Hematopoietic multipotent progenitor cell treated with erythropoietin and hydrocortisone succinate and interleukin-3 and kit ligand, for 15 days (in vitro differentiated cells): ENCODE measurements around the gene STK32B.

Experiments
- DNase-seq: peaks from one replicate; pipeline ENCODE4 v3.0.0-alpha.2; 2015; ENCODE audit warnings: low spot score

The STK32B gene

DNA sequence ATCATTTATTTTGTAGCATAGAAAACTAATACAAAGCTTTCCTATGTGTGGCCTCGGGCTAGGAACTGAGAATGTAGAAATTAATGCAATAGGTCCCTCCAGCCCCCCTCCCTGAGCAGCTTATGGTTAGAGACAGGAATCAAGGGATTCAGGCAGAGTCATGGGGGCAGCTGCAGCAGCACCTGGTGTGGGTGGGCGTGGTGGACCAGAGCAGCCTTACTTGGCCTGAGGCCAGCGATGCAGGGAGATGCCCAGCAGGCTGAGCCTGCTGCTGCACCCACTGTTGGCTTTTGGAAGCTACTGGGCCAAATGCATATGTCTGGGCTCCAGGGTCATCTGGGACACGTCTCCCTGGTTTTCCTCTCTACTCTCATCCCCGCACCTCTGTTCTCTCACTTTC, 74.0 kb downstream of the STK32B start:
- DNase-seq, result peak; percentile 8

DNA sequence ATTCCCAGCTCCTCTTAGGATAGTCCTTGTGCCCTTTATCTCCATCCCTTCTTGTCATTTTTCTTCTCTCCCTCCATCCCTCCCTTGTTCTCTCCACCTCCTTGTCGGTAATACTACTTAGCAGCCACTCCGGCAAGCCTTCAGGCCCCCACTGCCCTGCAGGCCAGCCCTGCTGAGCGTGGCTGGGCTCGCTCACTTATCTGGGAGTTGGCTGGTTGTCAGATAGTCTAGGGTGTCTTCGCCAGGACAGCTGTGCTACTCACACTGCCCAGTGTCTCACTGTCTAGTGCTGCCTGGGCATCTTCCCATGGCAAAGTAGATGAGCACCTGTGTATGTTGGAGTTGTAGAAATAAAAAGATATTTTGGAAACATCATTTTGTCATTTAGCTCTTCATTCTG, 75.0 kb downstream of the STK32B start:
- no peak for DNase-seq

DNA sequence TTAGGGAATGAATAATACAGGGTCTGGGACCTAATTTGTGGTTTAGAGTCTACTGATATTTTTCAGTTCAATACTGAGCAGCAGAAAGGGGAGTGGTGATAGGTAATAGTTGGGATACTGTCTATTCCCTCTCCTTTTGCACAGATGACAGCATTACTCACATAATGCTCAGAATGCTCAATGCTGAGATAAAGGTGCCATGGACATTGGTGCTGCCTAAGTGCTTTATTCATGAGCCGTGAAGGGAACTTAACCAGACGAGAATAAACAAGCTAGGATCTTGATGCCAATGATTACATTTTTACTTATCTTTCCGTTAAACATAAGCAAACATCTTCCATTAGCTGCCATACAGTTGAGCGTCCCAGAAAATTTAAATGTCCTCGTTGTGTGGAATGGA, 75.6 kb downstream of the STK32B start:
- DNase-seq, result no peak

DNA sequence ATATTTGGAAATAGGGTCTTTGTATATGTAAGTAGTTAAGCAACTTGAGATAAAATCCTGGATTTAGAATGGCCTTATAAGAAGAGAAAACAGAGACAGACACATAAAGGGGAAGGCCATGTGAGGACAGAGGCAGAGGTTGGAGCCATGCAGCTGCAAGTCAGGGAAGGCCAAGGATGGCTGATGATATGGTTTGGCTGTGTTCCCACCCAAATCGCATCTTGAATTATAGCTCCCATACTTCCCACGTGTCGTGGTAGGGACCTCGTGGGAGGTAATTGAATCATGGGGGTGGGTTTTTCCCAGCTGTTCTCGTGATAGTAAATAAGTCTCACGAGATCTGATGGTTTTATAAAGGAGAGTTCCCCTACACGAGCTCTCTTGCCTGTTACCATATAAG, 76.3 kb downstream of the STK32B start:
- no peak for DNase-seq

DNA sequence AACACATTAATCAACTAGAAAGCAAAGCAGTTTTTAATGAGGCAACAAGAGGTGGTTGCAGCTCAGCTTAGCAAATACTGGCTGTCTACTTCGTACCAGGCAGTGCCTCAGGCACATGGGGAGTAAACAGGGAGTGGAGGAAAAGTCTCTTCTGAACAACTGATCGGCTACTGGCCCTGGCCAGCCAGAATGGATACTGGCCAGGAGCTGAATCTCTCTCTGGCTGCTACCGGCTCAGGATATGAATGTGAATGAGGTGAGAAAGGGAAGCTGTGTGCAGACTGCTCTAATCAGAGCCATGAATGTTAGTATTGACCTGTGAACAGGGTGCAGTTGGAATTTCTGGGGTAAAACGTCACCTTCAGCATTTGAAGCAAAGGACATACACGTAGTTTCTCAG, 77.3 kb downstream of the STK32B start:
- no peak for DNase-seq

DNA sequence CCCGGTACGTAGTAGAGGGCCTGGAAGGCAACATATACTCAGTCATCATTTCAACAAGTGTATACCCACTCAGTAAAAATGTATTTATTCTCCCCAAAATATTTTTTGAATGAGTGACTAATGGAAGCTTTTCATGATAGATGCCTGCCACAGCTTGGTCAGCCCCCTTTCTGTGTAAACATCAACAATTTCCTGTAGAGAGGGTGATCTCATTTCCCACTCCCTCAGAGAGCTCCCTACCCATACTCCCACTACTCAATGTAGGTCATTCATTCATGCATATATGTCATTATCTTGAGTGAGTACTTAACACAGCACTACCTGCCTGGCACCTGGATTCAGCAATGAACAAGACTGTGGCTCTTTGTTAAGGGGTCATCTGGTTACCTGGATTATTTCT, 81.9 kb downstream of the STK32B start:
- DNase-seq, result no peak

DNA sequence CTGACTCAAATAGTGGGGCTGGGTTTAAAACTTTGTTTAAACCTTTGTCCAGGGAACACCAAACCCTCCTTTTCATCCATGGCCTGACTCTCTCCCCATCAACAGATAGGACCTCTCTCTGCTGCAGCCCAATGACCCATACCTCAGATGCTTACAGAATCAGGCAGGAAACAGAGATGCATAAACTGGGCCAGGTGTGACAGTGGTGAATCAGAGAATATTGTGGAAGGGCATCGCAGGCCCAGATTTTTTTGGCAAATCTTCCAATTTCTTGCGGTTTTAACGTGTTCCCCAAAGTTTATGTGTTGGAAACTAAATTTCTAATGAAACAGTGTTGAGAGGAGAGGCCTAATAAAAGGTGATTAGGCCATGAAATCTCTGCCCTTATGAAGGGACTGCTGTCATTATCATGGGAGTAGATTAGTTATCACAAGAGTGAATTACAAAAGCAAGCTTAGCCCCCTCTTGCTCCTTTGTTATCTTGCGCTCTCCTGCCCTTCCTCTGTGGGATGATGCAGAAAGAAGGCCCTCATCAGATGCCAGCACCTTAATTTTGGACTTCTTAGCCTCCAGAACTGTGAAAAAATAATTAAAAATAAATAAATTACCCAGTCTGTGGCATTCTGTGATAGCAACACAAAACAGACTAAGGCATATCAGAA, 82.8 kb downstream of the STK32B start:
- no peak for DNase-seq

DNA sequence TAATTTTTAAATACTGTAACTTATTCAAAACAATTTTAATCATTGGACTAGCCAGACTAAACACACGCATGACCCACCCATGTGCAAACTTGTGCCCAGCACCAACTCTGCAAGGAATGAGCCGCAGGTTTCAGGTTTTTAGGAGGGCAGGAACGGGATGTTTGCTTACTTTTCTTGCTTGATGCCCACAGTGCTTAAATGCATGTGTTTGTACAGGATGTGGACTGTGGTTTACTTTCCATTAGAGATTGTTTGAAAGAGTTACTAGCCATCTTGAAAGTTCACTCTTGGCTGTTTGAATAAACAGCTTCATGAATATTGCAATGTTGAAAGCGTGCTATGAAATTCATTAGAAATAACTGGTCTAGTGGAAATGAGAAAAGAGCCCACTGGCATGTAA, 83.3 kb downstream of the STK32B start:
- DNase-seq, result no peak

DNA sequence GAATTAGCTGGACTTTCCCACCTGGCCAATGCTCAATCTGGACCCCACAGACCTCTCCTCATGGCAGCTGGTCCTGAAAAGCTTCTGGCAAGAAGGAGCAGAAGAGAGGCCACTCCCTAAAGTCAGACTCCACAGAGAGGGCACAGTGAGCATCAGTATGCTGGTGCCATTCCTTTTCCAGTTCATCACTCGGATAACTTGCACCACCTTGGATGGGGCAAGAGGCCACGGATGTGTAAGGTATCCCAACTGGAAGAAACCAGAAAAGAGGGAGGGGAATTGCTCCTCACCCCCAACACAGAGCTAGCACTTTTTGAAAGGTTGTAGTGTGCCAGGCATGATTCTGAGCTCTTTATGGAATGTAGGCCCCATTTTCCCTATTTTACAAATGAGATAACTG, 85.9 kb downstream of the STK32B start:
- no peak for DNase-seq

DNA sequence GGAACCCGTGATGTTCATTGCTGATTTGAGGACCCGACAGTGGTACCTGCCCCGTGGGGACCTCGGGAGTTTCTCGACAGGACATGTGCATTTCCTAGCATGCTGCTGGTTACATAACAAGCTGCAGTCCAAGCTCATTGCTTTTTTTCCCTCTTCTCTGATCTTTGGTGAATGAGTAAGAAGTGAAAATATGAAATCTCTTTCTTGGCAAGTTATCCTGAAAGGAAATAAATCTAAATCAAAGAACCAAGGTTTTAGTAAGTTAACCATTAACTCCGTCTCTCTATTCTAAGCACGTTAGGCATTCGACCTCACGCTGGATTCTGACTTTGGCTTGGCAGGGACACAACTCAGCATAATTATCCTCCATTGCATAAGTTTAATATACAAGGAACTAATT, 86.6 kb downstream of the STK32B start:
- no peak for DNase-seq

DNA sequence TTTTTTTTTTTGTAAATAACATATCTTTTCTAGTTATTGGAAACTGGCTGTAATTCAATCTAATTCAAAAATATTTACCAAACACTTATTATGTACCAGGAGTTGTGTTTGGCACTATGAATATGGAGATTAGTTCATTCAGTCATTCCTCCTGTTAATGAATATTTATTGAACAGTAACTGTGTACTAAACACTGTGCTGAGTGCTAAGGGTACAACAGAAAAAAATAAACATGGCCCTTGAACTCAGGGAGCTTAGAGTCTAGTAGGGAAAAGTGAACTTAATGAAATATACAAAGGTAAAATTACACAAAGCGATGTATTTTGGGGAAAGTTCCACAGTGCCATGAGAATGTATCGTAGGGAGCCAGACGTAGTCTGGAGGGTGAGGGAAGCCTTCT, 87.1 kb downstream of the STK32B start:
- DNase-seq, result no peak

DNA sequence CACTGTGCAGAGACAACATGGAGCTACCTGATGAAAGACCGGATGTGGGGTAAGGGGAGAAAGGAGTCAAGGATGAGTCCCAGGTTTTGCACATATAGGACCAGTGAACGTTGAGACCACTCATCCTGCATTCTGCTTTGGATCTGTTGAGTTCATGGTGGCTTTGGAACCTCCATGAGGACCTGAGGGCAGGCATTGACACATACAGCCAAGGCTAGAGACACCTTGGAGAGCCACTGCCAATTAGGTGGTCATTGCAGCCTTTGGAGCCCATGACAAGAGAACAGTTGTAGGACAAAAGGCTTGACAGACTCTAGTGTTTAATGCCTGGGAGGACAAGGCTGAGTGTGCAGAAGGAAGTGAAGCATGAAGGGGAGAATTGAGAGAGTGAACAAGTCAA, 87.9 kb downstream of the STK32B start:
- DNase-seq, result no peak

DNA sequence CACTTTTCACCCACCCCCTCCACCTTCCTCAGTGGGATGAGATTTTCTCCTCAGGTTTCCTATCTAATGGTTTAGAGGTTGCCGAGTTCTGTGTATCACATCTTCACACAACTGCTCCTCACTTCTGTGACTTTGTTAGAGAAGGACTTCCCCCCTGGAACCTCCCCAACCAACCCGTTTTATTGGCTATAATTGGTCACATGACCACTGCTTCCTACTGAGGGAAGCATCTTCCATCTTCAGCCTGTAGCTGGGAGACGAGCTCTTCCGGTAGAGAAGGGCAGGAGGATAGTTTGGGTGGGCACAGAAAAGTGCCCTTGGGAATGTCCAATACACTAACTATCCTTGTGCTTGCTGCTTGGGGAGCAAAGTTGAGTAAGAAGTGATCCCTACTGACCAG, 90.5 kb downstream of the STK32B start:
- DNase-seq, result no peak

DNA sequence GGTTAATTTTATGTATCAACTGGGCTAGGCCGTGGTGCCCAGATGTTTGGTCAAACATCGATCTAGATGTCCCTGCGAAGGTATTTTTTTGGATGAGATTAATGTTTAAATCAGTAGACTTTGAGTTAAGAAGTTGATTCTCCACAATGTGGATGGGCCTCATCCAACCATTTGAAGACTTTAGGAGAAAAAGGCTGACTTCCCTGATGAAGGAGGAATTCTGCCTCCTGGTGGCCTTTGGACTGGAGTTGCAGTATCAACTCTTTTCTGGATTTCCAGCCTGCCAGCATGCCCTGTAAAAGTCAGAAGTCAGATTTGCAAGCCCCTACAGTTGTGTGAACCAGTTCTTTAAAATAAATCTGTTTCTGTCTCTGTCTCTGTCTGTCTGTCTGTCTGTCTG, 91.4 kb downstream of the STK32B start:
- DNase-seq, result peak; percentile 16

DNA sequence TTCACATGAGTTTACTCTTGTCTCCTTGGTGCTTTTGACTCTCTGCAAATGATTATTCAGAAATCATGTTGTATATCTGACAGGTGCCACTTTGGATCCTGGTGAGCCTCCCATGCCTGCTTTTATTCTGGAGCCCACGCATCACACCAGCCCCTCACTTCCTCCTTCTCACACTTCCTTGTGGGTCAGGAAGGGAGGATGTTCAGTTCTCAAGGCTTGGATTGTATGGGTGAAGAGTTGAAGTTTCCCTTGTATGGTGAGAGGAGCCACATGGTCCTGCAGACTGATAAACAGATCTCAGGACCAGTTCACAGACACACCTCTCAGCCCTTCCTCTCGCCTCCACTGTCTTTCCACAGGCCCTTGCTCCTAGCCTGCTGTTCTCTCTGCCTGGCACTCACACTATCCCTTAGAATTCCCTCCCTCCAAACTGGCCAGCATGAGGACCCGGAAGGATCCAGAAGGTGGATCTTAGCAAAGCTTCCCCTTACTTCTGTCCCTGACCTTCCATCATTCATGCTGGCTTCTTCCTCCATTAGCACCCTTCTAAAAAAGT, 92.1 kb downstream of the STK32B start:
- no peak for DNase-seq

DNA sequence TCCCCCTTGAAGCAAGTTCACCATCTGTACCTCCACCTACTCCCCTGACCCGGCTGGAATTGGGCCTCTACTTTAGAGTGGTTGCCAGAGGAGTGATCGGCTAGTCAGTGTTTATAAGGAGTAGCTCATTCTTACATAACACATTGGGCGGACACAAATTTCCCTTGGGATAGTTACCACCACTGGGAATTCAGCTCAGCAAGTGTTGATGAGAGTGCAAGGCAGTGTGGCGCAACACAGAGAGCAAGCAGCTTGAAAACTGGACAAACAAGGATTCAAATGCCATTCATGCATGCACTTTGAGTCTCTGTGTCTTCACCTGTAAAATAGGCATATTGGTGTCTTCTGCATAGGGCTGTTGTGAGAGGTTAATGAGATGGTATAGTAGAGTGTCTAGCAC, 92.7 kb downstream of the STK32B start:
- DNase-seq, result no peak

DNA sequence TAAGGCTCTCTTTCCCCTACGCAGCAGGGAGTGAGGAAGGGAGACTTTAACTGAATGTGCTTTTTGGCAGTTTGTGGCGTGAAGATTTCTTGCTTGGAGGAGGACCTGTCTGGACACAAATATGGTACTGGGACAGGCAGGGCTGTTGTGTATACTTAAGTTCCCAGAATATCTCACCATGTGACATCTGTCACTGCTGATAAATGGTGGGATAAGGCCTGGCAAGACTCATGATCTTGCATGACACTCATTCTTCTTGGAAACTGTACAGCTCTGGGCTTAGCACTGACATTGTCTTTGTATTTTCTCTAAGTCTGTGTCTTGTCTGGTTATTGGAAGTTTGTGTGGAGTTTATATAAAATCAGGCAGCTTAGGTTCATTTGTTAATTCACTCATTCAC, 93.1 kb downstream of the STK32B start:
- peak; percentile 53 for DNase-seq

DNA sequence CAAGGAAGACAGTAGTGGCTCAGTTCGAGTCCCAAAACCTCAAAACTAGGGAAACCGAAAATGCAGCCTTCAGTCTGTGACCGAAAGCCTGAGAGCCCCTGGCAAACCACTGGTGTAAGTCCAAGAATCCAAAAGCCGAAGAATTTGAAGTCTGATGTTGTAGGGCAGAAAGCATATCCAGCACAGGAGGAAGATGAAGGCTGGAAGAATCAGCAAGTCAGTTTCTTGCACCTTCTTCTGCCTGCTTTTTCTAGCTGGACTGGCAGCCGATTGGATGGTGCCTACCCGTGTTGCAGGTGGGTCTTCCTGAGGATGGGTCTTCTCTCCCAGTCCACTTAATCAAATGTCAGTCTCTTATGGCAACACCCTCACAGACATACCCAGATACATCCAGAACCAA, 95.0 kb downstream of the STK32B start:
- DNase-seq, result no peak

DNA sequence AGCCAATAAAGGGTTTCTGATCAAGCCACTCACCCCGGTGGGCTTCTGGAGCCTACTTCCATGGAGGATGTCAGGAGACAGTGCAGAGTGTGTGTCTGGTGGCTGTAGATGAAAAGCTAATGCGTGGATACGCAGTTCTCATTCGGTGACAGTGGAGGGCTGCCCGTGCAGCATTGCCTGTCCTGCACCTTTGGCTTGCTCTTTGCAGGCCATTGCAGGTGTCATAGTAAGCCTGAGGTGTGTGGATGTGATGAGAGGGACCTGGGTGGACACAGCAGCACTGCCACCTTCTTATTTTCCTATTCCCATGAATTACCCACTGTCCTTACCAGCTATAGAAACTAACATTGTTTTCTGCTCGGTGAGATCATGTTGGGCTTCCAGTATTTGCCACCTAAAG, 101.2 kb downstream of the STK32B start:
- no peak for DNase-seq

DNA sequence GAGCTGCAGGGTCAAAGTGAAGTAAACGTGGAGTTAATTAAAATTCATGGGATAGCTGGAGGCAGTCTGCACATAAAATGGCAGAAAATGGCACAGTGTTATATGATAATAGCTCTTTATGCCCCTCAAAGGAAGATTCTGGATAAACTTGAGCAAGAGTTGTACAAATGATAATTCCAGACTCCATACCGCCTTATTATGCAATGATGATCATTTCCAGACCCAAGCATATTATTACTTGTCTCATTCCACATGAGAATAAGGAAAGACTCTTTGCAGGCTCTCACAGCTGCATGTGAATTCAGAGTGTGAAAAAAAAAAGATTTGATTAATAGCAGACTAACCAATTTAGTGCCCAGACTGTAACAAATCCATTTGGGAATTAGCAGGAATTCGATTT, 105.4 kb downstream of the STK32B start:
- no peak for DNase-seq

DNA sequence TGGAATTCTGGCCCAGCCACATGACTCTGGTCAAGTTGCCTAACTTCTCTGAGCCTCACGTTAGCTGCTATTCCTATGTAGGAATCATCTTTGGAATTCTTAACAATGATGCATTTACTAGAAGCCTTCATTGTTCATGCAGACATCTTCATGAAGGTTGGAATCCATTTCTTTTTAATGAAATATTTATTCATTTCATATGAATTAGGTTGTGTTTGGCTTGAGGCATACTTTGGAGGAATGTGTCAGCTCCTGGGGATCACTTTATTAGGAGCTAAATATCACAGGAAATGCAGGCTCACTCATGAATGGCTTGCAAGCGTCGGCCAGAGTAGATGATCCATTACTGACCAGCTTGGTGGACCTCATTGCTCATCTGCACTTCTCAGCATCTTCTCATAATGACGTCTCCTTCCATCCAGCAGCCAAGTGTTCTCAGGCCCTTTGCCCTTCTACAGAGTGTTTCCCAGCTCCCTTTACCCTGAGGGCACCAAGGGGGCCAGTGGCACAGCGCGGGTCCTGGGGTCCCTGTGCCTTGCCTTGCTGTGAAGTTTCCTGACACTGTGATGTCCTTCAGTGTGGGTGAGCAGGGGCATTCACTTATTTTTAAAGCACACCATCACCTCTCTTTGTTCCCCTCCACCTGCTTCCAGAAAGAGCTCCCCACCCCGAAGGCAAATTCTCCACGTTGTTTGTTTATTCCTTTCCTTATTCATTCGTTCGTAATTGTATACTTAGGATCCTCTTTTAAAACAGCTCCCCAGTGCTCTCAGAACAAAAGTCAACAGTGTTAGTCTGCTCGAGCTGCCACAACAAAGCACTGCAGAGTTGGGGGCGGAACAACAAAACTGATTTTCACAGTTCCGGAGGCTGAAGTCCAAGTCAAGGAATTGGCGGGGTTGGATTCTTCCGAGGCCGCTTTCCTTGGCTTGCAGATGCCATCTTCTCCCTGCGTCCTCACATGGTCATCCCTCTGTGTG, 106.8 kb downstream of the STK32B start:
- DNase-seq, result no peak

DNA sequence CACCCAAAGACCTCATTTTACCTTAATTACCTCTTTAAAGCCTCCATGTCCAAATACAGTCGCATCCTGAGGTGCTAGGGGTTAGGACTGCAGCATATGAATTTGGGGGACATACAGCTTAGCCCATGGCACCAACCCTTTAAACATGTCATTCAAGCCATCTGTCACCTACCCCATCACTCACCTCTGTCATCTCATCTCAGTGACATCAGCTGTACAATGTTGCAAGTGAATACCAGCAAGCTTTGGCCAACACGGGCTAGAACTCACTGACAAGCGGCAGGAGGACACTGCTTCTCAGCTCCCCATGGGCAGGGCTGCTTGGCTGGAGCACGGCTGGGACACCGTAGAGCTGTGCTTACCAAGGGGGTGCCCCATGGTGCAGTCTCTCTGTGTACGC, 107.5 kb downstream of the STK32B start:
- no peak for DNase-seq

DNA sequence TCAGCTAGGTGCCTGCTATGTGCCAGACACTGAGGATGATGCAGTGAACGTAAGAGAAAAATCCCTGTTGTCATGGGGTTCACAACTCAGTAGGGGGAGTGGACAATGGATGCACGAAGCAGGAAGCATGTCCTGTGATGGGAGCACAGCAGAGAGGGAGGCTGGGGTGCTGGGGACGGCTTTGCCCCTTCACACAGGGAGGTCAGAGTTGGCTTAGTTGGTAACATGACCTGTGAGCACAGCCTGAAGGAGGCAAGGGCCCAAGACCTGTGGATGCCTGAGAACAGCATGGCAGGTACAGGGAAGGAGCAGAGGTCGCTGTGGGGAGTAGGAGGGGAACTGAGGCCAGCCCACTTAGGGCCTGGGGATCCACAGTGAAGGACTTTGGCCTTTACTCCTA, 109.4 kb downstream of the STK32B start:
- no peak for DNase-seq
